ENCODE results near the gene NUP54.

NUP54 gene

GRCh38 chr4:76147454-76148141 is 599 bp downstream of the NUP54 start:
- DNase-seq (ENCODE audit: low spot score): peak; percentile 1

GRCh38 chr4:76144546-76144945 is 3.7 kb downstream of the NUP54 start:
- DNase-seq (ENCODE audit: low spot score): no peak

GRCh38 chr4:76141241-76141640 is 7.0 kb downstream of the NUP54 start:
- DNase-seq (ENCODE audit: low spot score): no peak

- DNase-seq (ENCODE audit: low spot score): no peak
Observed at GRCh38 chr4:76127754-76128153, 20.4 kb downstream of the NUP54 start.

GRCh38 chr4:76125816-76126215 is 22.4 kb downstream of the NUP54 start:
- DNase-seq (ENCODE audit: low spot score): no peak

- DNase-seq (ENCODE audit: low spot score): no peak
Observed at GRCh38 chr4:76120199-76120598, 28.0 kb downstream of the NUP54 start.

- DNase-seq (ENCODE audit: low spot score): no peak
Observed at GRCh38 chr4:76117536-76117935, 30.7 kb downstream of the NUP54 start.

- no peak for DNase-seq (ENCODE audit: low spot score)
Observed at GRCh38 chr4:76116821-76117220, 31.4 kb downstream of the NUP54 start.

- DNase-seq (ENCODE audit: low spot score): no peak
Observed at GRCh38 chr4:76108467-76109181, 39.6 kb downstream of the NUP54 start.

GRCh38 chr4:76106442-76106841 is 41.8 kb downstream of the NUP54 start:
- DNase-seq (ENCODE audit: low spot score): no peak

GRCh38 chr4:76105652-76106051 is 42.5 kb downstream of the NUP54 start:
- DNase-seq (ENCODE audit: low spot score): no peak

GRCh38 chr4:76096076-76096475 is 52.1 kb downstream of the NUP54 start:
- DNase-seq (ENCODE audit: low spot score): no peak

- DNase-seq (ENCODE audit: low spot score): no peak
Observed at GRCh38 chr4:76095568-76095967, 52.6 kb downstream of the NUP54 start.

- DNase-seq (ENCODE audit: low spot score): no peak
Observed at GRCh38 chr4:76091052-76091451, 57.1 kb downstream of the NUP54 start.

GRCh38 chr4:76090241-76090691 is 57.9 kb downstream of the NUP54 start:
- peak; percentile 8 for DNase-seq (ENCODE audit: low spot score)

- DNase-seq (ENCODE audit: low spot score): no peak
Observed at GRCh38 chr4:76088719-76089118, 59.5 kb downstream of the NUP54 start.

- no peak for DNase-seq (ENCODE audit: low spot score)
Observed at GRCh38 chr4:76087007-76087769, 61.0 kb downstream of the NUP54 start.

GRCh38 chr4:76084542-76084941 is 63.7 kb downstream of the NUP54 start:
- DNase-seq (ENCODE audit: low spot score): no peak

- DNase-seq (ENCODE audit: low spot score): no peak
Observed at GRCh38 chr4:76083386-76083988, 64.7 kb downstream of the NUP54 start.

GRCh38 chr4:76078033-76078613 is 70.1 kb downstream of the NUP54 start:
- DNase-seq (ENCODE audit: low spot score): no peak

GRCh38 chr4:76074993-76075600 is 73.1 kb downstream of the NUP54 start:
- no peak for DNase-seq (ENCODE audit: low spot score)

GRCh38 chr4:76074468-76074867 is 73.7 kb downstream of the NUP54 start, which contains the start of gene ART3:
TSS of gene ART3 (plus strand) at chr4:76074709. CDS start at chr4:76075890, 1,181 bp downstream.
- DNase-seq (ENCODE audit: low spot score): no peak
